Muscle of arm (tissue), 14 donors: ENCODE measurements around the gene HLF. TPM values are rescaled to one million over a fixed set of nuclear protein-coding genes. Genes with fewer than 3 reads are reported as not detected.
A peak's percentile ranks its signal among the peaks of the same experiment; 100 is the strongest.

Source experiments
- DNase-seq: peaks from one replicate; pipeline ENCODE4 v3.0.0-alpha.2; 2013
- long read RNA-seq, 11 donors: transcript quantifications; one replicate each; lab custom pipeline, GENCODE V29; 2026
- polyA plus RNA-seq, 12 donors: library from polyadenylated mRNA; unstranded; fragments of 120-200 nt; gene quantifications; one replicate each; pipeline ENCODE4 v1.2.1, GENCODE V29; 2013; ENCODE audit not compliant: insufficient read length in 12 of 12

Gene HLF, protein sequence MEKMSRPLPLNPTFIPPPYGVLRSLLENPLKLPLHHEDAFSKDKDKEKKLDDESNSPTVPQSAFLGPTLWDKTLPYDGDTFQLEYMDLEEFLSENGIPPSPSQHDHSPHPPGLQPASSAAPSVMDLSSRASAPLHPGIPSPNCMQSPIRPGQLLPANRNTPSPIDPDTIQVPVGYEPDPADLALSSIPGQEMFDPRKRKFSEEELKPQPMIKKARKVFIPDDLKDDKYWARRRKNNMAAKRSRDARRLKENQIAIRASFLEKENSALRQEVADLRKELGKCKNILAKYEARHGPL
- 10 to 100 TPM in 2 of 12 donors, 1 to 10 TPM in 9, not detected in 1; 3.4 to 16.3 (median 5.9) TPM for polyA plus RNA-seq
- long read RNA-seq, donor 1, full-length matches to known transcripts: 1 of 6 reads
- long read RNA-seq, donor 1, partial matches to known transcripts: 5 of 6 reads
- long read RNA-seq, donor 1, other reads (novel, unspliced or antisense): 0 of 6 reads
- long read RNA-seq, donor 2, partial matches to known transcripts: 0 of 1 reads
- long read RNA-seq, donor 2, other reads (novel, unspliced or antisense): 0 of 1 reads
- long read RNA-seq, donor 3: 0 reads
- long read RNA-seq, donor 4: 0 reads
- long read RNA-seq, donor 5, full-length matches to known transcripts: 1 of 1 reads
- long read RNA-seq, donor 5, partial matches to known transcripts: 0 of 1 reads
- long read RNA-seq, donor 5, other reads (novel, unspliced or antisense): 0 of 1 reads
- long read RNA-seq, donor 6, full-length matches to known transcripts: 1 of 1 reads
- long read RNA-seq, donor 6, partial matches to known transcripts: 0 of 1 reads
- long read RNA-seq, donor 6, other reads (novel, unspliced or antisense): 0 of 1 reads
- long read RNA-seq, donor 7, full-length matches to known transcripts: 2 of 2 reads
- long read RNA-seq, donor 7, partial matches to known transcripts: 0 of 2 reads
- long read RNA-seq, donor 7, other reads (novel, unspliced or antisense): 0 of 2 reads
- long read RNA-seq, donor 8, full-length matches to known transcripts: 2 of 2 reads
- long read RNA-seq, donor 8, partial matches to known transcripts: 0 of 2 reads
- long read RNA-seq, donor 8, other reads (novel, unspliced or antisense): 0 of 2 reads
- long read RNA-seq, donor 9: 0 reads
- long read RNA-seq, donor 10, full-length matches to known transcripts: 3 of 3 reads
- long read RNA-seq, donor 10, partial matches to known transcripts: 0 of 3 reads
- long read RNA-seq, donor 10, other reads (novel, unspliced or antisense): 0 of 3 reads
- long read RNA-seq, donor 11: 0 reads

DNA sequence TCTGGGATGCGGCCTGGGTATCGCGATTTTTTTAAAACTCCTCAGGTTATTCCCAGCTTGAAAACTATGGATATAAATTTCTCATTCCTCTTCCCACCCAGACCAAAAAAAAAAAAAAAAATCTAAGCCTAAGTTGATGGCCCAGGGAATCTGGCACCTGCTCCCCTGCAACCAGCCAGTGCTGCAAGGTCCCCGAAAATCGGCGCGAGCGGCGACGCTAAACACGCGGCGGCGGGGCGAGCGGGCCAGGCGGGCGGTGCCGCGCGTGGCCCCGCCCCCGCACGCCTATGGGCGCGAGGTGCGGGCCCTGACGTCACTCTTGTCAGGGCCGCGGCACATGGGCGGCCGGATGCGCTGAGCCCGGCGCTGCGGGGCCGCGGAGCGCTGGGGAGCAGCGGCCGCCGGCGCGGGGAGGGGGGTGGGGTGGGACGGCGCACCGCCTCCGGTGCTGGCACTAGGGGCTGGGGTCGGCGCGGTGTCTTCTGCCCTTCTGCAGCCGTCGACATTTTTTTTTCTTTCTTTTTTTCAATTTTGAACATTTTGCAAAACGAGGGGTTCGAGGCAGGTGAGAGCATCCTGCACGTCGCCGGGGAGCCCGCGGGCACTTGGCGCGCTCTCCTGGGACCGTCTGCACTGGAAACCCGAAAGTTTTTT is at the start of gene HLF:
TSS of gene HLF (plus strand) at position 316 of the 654 bp plus-strand sequence. CDS start 525 bp downstream, outside the sequence.
- DNase-seq: peak; percentile 83

DNA sequence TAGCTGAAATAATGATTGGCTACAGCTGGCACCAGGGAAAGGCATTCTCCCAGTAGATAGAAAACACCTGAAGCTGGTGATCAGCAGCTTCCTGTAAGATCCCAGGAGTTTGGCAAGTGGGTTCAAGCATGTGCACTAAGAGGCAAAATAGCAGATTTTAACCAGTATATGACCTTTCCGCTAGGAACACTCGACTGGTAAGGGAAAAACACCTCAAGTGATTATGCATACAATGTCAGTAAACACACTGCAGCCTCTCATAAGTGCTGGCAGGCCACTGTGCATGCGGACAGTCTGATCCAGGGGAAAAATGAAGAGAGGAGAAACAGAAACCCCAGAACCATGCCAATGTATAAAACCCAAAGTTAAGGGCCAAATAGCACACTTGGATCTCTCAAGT is 49.0 kb upstream of the HLF start:
- DNase-seq: no peak

DNA sequence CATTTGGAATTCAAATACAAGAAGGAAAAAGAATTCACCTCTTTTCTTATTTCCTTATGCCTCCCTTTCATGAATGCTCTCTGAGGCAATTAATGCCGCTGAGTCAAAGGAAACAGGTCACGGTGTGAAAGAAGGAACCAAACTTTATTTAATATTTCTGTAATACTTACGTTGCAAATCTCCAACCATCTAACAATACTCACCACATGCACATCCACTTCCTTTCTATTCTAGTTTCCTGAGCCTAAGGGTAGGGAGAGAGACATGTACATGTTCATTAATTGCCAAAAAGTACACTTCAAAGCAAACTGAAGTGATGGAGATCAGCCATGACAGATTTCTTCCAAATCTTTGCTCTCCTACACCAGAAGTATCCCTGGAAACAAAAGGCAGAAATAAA is 47.9 kb upstream of the HLF start:
- DNase-seq: no peak

DNA sequence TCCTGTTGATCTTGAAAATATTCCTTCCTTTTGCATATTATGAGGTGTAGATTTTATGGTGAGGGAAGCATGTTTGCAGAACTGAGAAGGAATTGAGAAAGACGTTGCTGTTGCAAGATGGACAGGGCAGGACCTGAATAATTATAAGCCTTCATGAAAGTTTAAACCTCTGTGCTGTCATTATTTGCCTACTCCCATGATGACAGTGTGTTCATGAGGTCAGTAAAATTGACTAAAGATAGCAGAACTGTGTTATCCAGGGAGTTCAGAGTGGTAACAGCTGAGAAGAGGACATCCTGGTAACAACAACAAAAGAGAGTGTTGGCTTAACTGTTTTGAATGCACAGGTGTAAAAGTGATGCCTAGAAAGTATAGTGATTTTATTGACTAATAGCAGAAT is 45.3 kb upstream of the HLF start:
- DNase-seq: no peak

DNA sequence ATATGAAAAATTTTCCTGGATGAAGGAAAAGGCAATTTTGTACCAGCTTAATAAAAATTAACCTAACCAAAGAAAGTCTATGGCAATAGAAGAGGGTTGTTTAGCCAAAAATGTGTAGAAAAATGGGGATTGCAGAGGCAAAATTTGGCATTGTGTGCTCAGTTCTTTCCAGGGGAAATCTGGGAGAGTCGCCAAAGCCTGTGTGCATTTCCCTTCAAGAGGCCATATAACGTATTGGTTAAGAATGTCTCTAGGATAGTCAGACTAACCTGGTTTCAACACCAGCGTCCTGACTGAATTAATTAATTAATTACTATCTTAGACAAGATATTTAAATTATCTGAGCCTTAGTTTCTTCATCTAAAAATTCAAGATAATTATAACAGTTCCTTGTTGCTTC is 44.8 kb upstream of the HLF start:
- peak; percentile 61 for DNase-seq

DNA sequence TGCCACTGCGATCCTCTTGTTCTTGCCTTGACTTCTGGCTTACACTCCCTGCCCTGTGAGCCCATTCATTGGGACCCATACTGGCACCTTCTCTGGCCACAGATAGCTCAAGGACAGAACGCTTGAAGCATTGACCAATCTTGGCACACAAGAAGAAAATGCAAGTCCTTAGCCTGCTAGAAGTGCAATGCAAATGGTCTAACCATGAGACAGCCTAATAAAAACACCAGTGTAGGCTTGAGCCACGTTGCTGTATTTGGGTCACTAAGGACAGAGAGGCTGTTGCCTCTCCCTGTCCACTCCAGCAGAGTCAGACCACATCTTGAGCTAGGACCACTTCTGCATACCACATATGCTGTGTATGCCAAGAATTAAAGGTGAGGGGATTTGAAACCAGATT is 41.2 kb upstream of the HLF start:
- no peak for DNase-seq

DNA sequence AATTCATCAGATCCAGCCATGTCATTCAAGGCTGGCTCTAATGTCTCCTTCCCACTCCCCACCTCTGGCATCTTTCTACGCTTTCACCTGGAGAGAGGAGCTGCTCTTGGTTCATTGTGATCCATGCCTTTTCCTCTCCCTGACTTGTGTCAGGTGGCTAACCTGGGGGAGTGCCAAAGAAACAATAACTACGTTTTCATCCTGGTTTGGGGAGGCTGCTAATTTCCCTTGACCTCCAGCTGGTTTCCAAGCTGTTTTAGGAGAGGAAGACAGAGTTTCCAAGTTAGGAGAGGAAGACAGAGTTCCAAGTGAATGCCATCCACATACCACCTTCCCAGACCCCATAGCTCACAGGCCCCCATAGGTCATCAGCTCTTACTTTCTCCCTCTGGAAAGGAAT is 40.0 kb upstream of the HLF start:
- no peak for DNase-seq

DNA sequence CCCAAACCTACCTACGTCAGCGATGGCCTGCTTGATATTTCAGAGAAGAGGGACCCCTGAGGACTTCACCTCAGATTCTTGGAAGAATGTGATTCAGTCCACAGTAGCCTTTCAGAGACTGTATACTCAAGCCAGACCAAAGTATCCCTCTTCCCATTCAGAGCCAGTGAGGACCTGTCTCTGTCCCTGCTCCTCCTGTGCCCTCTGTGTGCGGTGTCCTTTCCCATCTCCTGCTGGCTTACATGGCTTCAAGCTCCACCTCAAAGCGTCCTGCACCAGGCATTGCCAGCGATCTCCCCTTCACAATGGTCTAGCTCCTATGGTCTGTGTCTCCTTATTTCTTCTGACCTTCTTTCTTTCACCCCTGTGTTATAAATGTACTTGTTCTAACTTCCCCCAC is 39.5 kb upstream of the HLF start:
- DNase-seq: no peak

DNA sequence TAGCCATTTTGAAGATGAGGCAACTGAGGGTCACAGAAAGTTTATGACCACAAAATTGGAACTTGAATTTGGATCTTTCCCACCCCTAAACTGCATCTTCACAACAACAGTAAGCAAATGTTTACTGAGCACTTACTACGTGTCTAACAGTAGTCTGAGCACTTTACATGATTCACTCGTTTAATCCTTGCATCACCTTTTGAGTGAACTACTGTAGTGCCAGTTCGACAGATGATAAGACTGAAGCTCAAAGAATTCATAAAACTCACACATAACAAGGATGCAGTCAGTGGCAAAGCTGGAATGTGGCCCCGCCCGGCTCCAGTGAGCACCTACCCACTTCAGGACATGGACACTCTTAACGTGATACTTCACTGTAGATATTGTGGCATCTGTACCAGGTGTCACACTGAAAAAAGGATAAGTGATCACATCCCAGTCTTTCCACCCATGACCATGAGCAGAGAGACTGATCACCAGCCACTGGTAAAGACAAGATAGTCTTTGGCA is 36.0 kb upstream of the HLF start:
- DNase-seq: no peak

DNA sequence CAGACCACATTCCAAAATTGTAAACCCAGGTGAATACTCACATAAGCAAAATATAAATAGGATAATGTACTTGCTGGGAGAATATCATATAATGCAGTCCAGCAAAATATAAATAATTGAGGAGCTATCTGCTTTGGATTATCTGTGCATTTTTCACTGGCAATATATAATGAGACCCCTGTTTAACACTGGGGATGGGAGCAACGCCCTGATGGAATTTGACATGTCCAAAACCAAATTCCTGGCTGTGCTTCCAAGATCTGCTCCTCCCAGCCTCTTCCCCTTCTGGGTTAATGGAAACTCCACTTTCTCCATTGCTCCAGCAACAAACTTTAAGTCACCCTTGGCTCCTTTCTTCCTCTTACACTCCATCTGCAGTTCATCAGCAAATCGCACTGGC is 35.5 kb upstream of the HLF start:
- DNase-seq: peak; percentile 12

DNA sequence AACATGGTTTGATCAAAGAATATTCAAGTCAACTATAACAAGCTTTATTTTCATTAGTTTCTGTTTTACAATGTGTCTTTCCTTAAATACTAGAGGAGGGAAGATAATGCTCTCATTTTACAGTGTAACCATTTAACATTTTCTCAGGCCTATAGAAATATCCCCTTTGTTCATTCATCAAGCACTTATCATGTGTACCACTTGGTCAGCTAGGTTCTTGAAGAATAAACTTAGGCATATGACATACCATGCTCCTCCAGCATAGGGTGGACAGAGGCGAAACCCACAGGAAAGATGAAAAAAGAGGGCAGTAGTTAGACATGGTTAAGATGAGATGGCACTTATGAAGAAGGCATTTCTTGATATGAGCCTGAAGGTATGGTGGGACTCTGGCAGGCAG is 34.0 kb upstream of the HLF start:
- DNase-seq: no peak

DNA sequence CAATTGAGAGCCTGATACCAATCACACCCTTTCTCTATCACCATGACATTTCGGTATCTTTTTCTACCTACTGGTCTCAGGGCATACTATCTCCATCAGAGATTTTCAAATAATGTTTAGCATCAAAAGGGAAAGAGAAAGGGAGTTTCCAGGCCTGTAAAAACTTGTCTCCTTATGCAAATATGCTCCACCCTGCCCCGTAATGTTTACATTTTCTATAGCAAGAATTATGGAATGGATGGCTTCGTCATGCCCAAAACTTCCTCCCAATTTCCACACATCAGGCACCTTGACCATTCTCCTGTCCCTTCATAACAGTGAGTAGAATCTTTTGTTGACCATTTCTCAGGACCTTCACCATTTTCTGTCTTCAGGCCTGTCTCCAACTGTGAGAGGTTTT is 30.9 kb upstream of the HLF start:
- no peak for DNase-seq

DNA sequence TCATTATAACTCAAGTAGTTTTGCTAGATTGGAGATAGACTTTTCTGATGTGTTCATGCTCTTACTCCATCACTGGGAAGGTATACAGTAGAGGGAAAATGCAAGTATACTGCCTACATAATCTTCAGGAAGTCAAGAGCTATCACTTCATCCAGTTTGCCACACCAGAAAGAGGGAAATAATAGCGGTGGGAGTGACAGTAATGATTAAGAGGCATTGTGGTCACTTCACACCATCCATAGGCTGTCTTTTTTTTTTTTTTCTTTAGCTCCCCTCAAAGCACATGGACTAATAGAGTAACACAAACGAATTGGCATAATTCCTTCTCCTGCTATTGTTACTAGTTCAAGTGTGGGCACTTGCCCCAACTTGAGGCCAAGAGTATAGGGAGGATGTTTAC is 28.4 kb upstream of the HLF start:
- DNase-seq: no peak

DNA sequence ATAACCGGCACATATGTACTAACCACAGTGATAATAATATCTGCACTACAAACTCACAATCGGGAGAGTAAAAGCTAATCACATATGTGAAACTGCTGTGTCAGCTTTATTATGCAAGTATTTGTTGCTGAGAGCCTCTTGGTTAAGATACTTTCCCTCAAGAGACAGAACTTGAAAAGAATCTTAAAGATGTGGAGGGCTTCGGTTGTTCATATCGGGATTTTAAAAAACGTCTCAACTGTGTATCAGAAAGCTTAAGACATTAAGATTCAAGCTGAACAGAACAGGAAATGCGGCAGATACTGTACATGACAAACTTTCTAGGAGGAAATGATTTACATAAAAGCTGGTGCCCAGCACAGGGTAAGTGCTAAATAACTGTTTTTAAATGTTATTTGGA is 27.5 kb upstream of the HLF start:
- DNase-seq: peak; percentile 28

DNA sequence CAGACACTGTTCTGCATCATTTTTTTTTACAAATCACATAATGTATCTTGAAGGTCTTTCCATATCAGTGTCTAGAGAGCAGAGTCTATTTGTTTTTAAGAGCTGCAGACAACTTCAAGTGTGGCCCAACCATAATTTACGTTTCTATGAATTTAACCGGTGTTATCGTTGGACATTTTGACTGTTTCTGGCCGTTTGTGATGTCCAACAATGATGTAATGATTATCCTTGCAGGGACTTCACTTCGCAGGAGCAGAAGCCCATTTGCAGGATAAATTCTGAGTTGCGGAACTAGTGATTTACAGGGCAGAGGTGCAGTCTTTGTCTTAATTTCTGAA is 26.9 kb upstream of the HLF start:
- DNase-seq: no peak

DNA sequence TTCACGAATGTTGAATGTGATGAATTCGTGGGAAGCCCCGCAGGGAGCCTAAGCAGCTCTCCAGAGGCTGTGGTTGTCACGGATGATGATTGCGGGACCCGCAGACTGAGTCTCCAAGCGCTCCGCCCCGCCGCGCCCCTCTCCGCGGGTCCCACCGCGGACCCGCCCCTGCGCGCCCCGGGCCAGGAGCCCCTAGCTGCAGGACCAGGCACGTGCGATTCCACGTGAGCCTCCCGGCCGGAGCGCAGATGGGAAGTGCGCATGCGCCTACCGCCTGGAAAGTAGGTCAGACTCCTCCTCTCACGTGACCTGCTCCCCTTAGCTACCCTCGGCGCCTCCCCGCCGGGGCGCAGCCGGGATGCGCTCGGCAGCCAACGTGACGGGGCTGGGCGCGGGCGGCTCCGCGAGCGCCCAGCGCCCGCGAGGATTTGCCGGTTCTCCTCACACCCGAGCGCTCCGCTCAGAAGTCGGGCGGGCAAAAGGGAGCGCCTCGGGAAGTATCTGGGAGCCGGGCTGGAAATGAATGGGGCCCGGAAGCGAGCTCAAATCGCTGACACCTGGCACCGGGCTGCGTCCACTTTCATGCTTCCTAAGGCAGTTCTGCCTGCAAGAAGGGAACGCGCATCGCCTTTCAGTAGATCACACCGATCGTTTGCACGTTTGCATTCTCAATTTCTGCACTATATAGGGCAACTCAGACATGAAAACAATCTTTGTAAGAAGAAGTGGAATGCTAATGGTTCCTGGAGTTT is 26.4 kb upstream of the HLF start:
- DNase-seq: peak; percentile 97

DNA sequence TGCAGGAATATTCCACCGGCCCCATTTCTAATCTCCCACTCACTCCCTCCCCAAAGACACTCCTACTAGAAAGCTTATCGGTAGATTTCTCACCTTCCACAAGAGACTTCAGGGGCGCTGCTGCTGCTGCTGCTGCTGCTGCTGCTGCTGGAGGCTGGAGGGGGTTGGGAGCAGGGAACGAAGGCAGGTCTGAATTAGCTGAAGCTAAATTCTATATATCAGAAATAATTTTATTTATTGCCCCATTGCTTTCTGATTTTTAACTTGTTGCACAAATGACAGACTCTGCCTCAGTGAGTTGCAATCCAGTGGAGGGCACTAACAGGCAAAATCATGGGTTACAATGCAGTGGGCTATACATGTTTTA is 25.8 kb upstream of the HLF start:
- DNase-seq: no peak

DNA sequence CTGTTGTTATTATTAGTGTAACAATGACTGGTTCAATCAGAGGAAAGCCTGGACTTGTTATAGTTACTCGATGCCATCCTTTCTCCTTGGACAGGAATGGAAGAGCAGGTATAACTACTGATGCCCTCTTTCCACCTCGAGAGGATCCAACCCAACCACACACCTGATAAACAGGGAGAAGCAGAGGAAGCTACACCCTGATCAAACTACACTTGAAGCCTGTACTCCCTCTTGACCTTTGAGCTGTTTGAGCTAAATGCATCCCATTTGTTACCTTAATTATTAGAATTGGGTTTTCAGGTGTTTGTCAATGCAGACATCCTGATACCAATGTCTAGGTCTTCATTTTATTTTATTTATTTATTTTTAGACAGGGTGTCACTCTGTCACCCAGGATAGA is 23.7 kb upstream of the HLF start:
- DNase-seq: no peak

DNA sequence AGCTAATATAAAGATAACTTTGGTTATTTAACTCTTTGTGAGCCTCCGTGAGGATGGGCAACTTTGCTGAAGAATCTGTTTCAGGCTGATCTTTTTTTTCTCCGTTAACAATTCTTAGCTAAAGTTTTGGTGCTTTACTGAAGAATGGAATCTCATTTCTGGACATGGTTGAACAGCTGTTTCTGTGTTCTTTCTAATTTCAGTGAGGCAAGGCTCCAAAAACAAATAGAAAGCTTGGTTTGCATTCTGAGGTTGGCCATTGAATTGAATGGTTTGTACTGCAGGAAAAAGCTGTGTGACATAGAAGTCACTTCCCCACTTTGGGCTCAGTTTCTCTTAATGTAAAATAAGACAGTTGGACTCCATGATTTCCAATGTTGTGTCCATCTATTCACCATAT is 22.3 kb upstream of the HLF start:
- DNase-seq: peak; percentile 19

DNA sequence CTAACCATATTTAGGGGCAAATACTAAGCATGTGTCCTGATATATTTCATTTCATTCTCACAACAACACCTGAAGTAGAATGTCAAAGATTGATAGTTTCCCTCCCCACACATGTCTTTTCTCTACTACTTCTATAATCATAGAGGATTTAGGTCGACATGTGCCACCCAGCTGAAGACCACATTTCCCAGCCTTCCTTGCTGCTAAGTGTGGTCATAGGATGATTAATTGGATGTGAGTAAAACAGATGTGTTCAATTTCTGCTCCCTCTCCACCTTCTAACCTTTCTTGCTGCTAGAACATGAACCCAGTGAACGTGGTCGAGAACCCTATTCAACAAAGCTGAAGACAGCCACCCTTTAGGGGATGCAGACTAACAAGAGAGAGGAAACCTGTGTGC is 18.8 kb upstream of the HLF start:
- no peak for DNase-seq

DNA sequence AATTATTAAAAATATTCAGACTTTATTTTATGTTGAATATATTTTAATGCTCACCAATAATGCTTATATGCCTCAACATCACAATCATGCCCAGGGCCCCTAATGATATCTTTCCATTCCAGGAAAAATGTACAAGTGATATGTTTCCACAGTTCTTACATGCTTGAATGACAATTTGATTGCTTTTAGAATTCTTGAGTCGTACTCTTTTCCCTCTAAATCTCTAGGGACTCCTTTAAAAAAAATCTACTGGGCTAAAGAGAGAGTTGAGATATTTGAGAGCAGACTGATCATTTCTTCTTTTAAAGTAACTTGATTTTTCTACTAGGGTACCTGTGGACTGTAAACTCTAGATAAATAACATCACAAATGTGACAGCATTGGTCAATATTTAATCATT is 18.2 kb upstream of the HLF start:
- DNase-seq: no peak
